ENCODE measurements around the gene CD1B.
"Not testable (repeated sequence)": the region's sequence is repeated elsewhere in the genome, so short reads cannot be mapped to it uniquely, and the experiment has no call there.

CD1B gene

DNA sequence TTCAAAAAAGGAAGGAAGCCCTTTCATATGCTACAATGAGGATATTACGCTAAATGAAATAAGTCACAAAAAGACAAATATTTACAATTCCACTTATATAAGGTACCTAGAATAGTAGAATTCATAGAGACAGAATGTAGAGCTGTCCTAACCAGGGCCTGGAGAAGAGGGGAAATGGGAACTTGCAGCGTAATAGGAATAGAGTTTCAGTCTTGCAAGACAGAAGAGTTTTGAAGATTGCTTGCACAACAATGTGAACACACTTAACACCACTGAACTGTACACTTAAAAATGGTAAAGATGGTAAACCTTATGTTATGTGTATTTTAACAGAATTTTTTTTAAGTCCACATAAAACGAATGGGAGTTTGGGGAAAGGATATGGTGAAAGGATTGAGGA is 2.9 kb downstream of the CD1B start:
- no peak for DNase-seq (ENCODE audit: low spot score)

DNA sequence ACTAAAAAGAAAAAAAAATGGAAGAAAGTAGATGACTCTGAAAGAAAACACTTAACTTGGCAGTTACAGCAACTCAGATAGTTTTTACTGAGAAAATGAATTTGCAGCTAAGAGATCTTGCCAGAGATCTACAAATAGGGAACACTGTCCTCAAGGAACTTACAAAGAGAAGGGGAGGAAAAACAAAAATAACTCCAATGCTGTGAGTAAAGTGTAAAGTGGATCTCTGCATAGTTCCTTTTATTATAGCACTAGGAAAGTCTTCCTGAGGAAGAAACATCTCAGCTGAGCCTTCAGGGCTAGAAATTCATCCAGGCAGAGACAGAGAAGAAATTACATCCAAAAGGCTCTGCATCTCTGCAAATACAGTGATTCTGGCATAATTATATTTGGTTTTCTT is 3.9 kb downstream of the CD1B start:
- DNase-seq (ENCODE audit: low spot score), result no peak

DNA sequence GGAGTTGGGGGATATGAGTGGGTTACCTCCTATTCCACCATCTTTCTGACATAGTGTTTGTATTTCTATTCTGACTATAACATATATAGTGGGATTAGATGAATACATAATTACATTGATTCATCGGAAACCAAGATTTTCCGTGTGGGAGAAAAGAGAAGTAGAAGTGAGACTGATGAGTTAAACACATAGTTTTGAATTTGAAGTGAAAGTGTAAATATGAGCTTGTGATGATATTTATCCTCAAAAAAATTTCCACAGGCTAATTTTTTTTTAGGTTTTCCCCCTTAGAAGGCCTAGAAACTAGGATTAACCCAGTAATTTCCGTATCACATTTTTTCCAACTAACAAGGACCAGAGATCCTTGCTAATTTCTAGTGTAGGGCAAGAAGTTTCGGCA is 6.9 kb downstream of the CD1B start:
- DNase-seq (ENCODE audit: low spot score), result no peak

DNA sequence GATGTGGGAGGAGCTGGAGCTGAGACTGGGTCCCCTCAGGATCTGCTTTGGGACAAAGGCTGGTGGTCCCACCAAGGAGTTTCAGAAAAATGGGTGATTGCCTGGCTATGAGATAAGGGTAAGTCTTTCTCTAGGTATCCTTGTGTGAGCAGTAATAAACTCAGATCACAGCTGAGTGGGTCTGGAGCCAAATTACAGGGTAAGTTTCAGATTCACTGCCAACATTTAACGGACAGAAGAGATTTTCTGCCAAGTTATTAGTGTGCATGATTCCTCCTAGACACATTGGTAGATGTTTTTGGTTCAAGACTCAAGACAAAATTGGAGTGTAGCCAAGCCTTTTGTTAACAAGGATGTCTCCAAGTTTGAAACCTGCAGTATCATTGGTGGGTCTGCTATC is 7.5 kb downstream of the CD1B start:
- DNase-seq (ENCODE audit: low spot score), result no peak

DNA sequence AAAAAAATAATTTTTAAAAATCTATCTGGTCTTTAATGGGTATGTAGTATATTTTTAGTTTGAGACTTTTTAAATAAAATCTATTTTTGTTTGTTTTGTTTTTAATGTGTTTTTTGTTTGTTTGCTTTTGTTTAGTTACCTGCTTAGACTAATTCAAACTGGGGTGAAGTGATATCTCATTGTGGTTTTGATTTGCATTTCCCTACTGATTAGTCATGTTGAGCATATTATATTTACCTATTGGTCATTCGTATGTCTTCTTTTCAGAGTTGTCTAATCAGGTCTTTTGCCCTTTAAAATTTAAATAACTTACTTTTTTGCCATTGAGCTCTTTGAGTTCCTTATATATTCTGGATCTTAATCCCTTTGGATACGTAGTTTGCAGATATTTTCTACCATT is 20.3 kb downstream of the CD1B start:
- no peak for DNase-seq (ENCODE audit: low spot score)

DNA sequence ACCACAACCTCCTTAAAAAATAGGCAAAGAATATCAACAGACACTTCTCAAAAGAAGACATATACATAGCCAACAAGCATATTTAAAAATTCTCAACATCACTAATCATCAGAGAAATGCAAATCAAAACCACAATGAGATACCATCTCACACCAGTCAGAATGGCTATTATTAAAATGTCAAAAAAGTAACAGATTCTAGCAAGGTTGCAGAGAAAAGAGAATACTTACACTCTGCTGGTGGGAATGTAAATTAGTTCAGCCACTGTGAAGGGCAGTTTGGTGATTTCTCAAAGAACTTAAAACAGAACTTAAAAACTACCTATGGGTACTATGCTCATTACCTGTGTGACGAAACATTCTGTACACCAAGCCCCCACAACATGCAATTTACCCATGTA is 20.7 kb downstream of the CD1B start:
- DNase-seq (ENCODE audit: low spot score), result no peak

DNA sequence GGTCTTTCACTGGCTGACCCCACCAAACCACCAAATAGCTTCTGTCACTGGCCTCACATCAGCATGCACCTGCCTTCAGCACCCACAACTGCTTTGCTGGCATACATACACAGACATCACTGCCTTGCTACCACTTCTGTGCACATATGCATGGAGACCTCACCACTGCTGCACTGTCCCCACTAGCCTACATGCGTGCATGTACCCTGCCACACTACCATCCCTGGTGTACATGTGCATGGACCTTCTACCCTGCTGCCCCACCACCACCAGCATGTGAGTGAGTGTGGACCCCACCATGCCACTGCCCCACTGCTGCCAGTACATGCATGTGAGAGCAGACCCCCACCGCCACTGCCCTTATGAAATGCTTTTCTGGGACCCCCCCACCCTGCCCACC is 35.5 kb downstream of the CD1B start:
- DNase-seq (ENCODE audit: low spot score), result no peak

DNA sequence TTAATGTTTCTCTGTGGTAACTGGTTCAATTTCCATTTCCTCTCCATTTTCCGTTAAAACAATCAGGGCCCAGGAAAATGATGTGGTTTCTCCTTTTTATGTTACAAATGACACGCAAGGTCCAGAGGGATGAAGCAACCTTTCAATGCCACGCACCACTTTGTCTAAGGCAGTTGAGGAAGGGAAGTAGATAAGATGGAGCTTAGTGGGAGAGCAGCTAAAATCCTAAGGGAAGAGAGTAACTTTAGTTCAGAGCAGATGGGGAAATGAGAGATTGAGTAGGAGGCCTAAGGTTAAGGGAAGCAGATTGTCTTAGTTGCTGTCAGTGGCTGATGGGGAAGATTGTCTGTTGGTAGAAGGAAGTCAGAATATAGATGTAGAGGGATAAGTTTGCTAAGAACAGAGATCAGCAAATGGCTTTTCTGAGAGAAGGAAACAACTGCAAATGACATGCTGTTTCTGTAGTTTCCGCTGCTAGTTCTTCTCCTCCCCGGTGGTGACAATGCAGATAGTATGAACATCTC is 40.9 kb downstream of the CD1B start:
- no peak for DNase-seq (ENCODE audit: low spot score)

DNA sequence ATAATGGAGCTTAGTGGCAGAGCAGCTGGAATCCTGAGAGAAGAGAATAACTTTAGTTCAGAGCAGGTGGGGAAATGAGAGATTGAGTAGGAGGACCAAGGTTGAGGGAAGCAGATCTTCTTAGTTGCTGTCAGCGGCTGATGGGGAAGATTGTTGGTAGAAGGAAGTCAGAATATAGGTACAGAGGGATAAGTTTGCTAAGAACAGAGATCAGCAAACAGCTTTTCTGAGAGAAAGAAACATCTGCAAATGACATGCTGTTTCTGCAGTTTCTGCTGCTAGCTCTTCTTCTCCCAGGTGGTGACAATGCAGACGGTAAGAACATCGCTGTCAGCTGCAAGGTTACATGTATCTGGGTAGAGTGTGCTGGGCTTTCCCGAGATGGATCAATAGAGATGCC is 41.5 kb downstream of the CD1B start, which contains the start of gene CD1C:
Gene CD1C (plus strand): TSS at position 113 of the 400 bp plus-strand sequence. CDS start 142 bp downstream, at position 255.
- no peak for DNase-seq (ENCODE audit: low spot score)

DNA sequence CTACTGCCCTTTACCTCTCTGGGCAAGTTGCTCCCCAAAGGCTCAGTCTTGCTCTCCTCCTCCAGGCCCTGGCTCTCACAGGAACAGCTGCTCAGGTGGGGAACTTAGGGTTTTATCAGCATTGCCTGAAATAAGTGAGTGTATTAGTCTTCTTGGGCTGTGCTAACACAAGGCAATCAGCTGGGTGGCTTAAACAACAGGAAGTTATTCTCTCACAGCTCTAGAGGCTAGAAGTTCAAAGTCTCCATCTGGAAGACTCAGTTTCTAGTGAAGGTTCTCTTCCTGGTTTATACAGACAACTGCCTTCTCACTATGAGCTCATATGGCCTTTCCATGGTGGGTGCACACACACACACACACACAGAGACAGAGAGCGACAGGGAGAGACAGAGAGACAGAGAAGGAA is 44.4 kb downstream of the CD1B start:
- DNase-seq (ENCODE audit: low spot score), result no peak

DNA sequence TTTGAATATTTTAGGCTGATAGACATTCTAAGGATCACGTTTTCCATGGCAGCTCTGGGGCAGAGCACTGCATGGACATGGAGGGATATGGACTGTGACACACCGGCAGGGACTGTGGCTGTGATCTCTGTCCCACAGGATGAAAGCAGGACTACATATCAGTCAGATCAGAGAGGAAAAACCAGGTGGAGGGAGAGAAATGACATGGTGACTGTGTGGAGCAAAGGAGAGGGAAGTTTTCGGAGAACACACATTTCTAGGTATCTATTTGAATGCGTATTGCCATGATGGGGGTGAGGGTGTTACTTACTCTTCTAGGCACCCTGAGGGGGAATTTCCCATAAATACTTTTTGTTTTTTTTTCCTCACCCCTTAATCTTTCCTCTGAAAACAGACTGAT is 44.8 kb downstream of the CD1B start:
- no peak for DNase-seq (ENCODE audit: low spot score)

DNA sequence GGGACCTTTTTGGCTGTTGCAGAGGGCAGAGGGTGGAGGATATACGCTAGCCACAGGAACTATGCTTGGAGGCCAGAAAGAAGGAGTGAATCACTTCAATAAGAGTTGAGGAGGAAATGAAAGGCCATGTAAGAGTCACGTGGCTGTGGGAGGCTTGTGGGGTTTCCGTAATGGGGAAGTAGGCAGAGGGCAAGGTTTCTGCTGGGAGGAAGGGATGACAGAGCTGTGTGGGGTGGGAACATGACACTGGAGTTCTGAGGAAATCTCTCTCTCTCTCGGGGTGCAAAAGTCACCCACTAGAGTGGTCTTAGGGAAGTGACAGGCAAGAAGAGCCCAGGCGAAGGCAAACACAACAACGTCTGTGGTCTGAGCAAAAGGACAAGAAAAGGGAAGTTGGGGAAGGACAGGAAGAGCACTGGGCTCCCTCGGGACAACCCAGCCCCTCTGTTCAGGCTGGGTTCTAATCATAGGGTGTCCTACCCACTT is 45.5 kb downstream of the CD1B start:
- DNase-seq (ENCODE audit: low spot score), result no peak

DNA sequence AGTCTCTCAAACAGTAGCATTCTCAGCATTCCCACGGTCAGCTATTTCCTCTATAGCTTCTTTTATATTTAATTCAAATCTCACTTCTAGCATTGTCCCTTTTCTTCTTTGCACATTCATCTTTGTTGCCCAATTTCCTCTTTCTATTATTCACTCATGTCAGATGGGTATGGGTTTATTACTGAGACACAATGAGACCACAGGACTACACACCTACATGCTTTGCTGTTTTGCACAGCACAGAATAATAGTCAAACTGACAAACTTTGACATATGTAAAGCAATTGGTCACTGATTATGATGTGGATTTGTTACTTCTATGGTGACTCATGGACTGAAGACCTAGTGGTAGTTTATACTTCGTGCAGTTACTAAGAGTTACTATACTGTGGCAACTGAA is 47.4 kb downstream of the CD1B start:
- DNase-seq (ENCODE audit: low spot score), result no peak

DNA sequence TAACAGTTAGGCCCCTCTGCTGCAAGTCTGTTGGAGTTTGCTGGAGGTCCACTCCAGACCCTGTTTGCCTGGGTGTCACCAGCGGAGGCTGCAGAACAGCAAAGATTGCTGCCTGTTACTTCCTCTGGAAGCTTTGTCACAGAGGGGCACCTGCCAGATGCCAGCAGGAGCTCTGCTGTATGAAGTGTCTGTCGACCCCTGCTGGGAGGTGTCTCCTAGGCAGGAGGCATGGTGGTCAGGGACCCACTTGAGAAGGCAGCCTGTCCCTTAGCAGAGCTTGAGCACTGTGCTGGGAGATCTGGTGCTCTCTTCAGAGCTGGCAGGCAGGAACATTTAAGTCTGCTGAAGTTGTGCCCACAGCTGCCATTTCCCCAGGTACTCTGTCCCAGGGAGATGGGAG is 48.9 kb downstream of the CD1B start:
- DNase-seq (ENCODE audit: low spot score), result not testable (repeated sequence)
